Measurements from ENCODE around the gene LRBA. TPM values are rescaled to one million over a fixed set of nuclear protein-coding genes. Genes with fewer than 3 reads are reported as not detected.

The LRBA gene
- polyA plus RNA-seq, 1 of the 3 experiments (the other 2 are of a cell fraction): 11.4 TPM

- H2AFZ ChIP-seq (ENCODE audit: low read depth): no peak overlapping the region
- no peaks in the 10 kb centered on the region for H3K36me3 ChIP-seq (replicated peaks in 1 of 2; ENCODE audit: control insufficient read depth in 1 of 2, insufficient read depth in 2 of 2, low read length in 1 of 2)
- no peaks in the 10 kb centered on the region for H3F3A ChIP-seq (replicated peaks; ENCODE audit: insufficient read depth)
- no peak overlapping the region for H3K27ac ChIP-seq (ENCODE audit: low read depth in 2 of 2, low read length in 1 of 2)
- no peaks in the 10 kb centered on the region for H4K20me1 ChIP-seq (ENCODE audit: insufficient read depth)
- no peak for TF ChIP-seq ZBTB33 (IDR thresholded peaks at IDR 0.05; ENCODE audit: borderline replicate concordance, low read depth)
- TF ChIP-seq POLR2AphosphoS5 (IDR thresholded peaks at IDR 0.05; ENCODE audit: low read depth, low read length): no peak
- no peak for TF ChIP-seq MEF2A (IDR thresholded peaks at IDR 0.05; ENCODE audit: borderline replicate concordance, low read depth)
- TF ChIP-seq IRF3 (IDR thresholded peaks at IDR 0.05; ENCODE audit: low read depth, low read length): no peak
- ChIA-PET POLR2A (no interaction called here), CTCF (interaction anchor here (0.8 kb wide), 1 partner anchor 101 kb away, joined by 3 read pairs; no protein-coding TSS in a partner anchor)
- no peak overlapping the region for H3K9ac ChIP-seq
- H3K79me2 ChIP-seq (ENCODE audit: insufficient read depth): no peaks in the 10 kb centered on the region
- H3K4me2 ChIP-seq: no peak overlapping the region
- H3K27me3 ChIP-seq (ENCODE audit: insufficient read depth): no peaks in the 10 kb centered on the region
- H3K4me3 ChIP-seq (ENCODE audit: low read depth in 2 of 2, low read length in 1 of 2): no peak overlapping the region
- H3K4me1 ChIP-seq (ENCODE audit: control insufficient read depth in 1 of 2, insufficient read depth in 2 of 2, low read depth in 1 of 2, low read length in 1 of 2): no peaks in the 10 kb centered on the region
- no peaks in the 10 kb centered on the region for H3K9me2 ChIP-seq
- DNase-seq: no peak
- H3K9me3 ChIP-seq: peaks cover 7% of the 10 kb centered on the region; the same call in 1 of the 2 replicates
These were observed 382.4 kb downstream of the LRBA start for GRCh38 chr4:150632639-150633038.

- 95% methylated on average over 2 of the region's 2 CpGs for WGBS (ENCODE audit: low lambda C conversion rate)
- ChIA-PET POLR2A (no interaction called here), CTCF (interaction anchor here (0.6 kb wide), 1 partner anchor 239 kb away, joined by 3 read pairs; no protein-coding TSS in a partner anchor)
These were observed 387.0 kb downstream of the LRBA start for GRCh38 chr4:150628073-150628472.

More at GRCh38 chr4:150628073-150628472, 387.0 kb downstream of the LRBA start:
- no peak overlapping the region for H2AFZ ChIP-seq (ENCODE audit: low read depth)
- H3K9me2 ChIP-seq: no peaks in the 10 kb centered on the region
- H3K27me3 ChIP-seq (ENCODE audit: insufficient read depth): no peaks in the 10 kb centered on the region
- no peak overlapping the region for H3K4me3 ChIP-seq (ENCODE audit: low read depth in 2 of 2, low read length in 1 of 2)
- H3F3A ChIP-seq (replicated peaks; ENCODE audit: insufficient read depth): no peaks in the 10 kb centered on the region
- H4K20me1 ChIP-seq (ENCODE audit: insufficient read depth): no peaks in the 10 kb centered on the region
- peaks cover 7% of the 10 kb centered on the region; the same call in 1 of the 2 replicates for H3K9me3 ChIP-seq
- TF ChIP-seq RAD21 (IDR thresholded peaks at IDR 0.05; ENCODE audit: low read length): no peak
- TF ChIP-seq REST (IDR thresholded peaks at IDR 0.05; ENCODE audit: low read depth, low read length): no peak
- no peak for TF ChIP-seq SMC3 (IDR thresholded peaks at IDR 0.05; ENCODE audit: low read depth, low read length)
- H3K9ac ChIP-seq: no peak overlapping the region
- no peaks in the 10 kb centered on the region for H3K36me3 ChIP-seq (replicated peaks in 1 of 2; ENCODE audit: control insufficient read depth in 1 of 2, insufficient read depth in 2 of 2, low read length in 1 of 2)
- no peaks in the 10 kb centered on the region for H3K79me2 ChIP-seq (ENCODE audit: insufficient read depth)
- H3K4me1 ChIP-seq (ENCODE audit: control insufficient read depth in 1 of 2, insufficient read depth in 2 of 2, low read depth in 1 of 2, low read length in 1 of 2): no peaks in the 10 kb centered on the region
- H3K27ac ChIP-seq (ENCODE audit: low read depth in 2 of 2, low read length in 1 of 2): no peak overlapping the region
- DNase-seq: no peak
- no peak overlapping the region for H3K4me2 ChIP-seq

Measured in SK-N-SH (cell line).